Islet precursor cell (in vitro differentiated cells): Measurements from ENCODE around the gene RPUSD2.

Source experiments
- DNase-seq: peaks from one replicate; pipeline ENCODE4 v3.0.0-alpha.2; 2018

Gene RPUSD2

GRCh38 chr15:40569129-40569953 is at the start of gene RPUSD2:
Gene RPUSD2, plus strand, starts transcription at chr15:40569299. Its CDS starts 39 bp downstream, at chr15:40569338.
- peak; percentile 96 for DNase-seq

- DNase-seq = no peak
These were observed 45.5 kb upstream of the RPUSD2 start for GRCh38 chr15:40523611-40524010.

GRCh38 chr15:40525855-40526254 is 43.2 kb upstream of the RPUSD2 start:
- no peak for DNase-seq

- no peak for DNase-seq
These were observed 40.3 kb upstream of the RPUSD2 start for GRCh38 chr15:40528801-40529200.

- no peak for DNase-seq
These were observed 35.2 kb upstream of the RPUSD2 start for GRCh38 chr15:40533763-40534364.

- no peak for DNase-seq
These were observed 34.7 kb upstream of the RPUSD2 start for GRCh38 chr15:40534371-40534770.

GRCh38 chr15:40536501-40536900 is 32.6 kb upstream of the RPUSD2 start:
- DNase-seq = no peak

GRCh38 chr15:40538976-40539375 is 30.1 kb upstream of the RPUSD2 start:
- DNase-seq = no peak

- no peak for DNase-seq
These were observed 26.0 kb upstream of the RPUSD2 start for GRCh38 chr15:40543082-40543481.

- DNase-seq = peak; percentile 22
These were observed 25.3 kb upstream of the RPUSD2 start for GRCh38 chr15:40543631-40544294.

GRCh38 chr15:40545457-40545856 is 23.6 kb upstream of the RPUSD2 start:
- peak; percentile 38 for DNase-seq

- DNase-seq = peak; percentile 18
These were observed 20.5 kb upstream of the RPUSD2 start for GRCh38 chr15:40548610-40549009.

GRCh38 chr15:40549894-40550293 is 19.2 kb upstream of the RPUSD2 start:
- DNase-seq = peak; percentile 31

GRCh38 chr15:40550341-40551037 is 18.6 kb upstream of the RPUSD2 start:
- DNase-seq = no peak

GRCh38 chr15:40554161-40554525 is 15.0 kb upstream of the RPUSD2 start:
- no peak for DNase-seq

GRCh38 chr15:40555876-40556275 is 13.2 kb upstream of the RPUSD2 start:
- DNase-seq = no peak

- DNase-seq = no peak
These were observed 10.0 kb upstream of the RPUSD2 start for GRCh38 chr15:40558952-40559742.

GRCh38 chr15:40562691-40563090 is 6.4 kb upstream of the RPUSD2 start:
- DNase-seq = no peak

GRCh38 chr15:40563426-40563825 is 5.7 kb upstream of the RPUSD2 start:
- DNase-seq = no peak

GRCh38 chr15:40564591-40565332 is 4.3 kb upstream of the RPUSD2 start, which contains the start of gene CCDC32:
Gene CCDC32, minus strand, starts transcription at chr15:40565042. Its CDS starts 2,027 bp downstream, at chr15:40563015.
- DNase-seq = peak; percentile 100
